HCT116 (cell line): ENCODE measurements around the gene AMN. TPM values are rescaled to one million over a fixed set of nuclear protein-coding genes. Genes with fewer than 3 reads are reported as not detected.

Source experiments
- ATAC-seq: fragments of 200-7000 bp; cut with Tn5 transposase; 2 replicates; pipeline ENCODE4 v1.9.1; 2020; ENCODE audit warnings: mild to moderate bottlenecking, moderate library complexity
- BruUV-seq: library from RNA; stranded (reverse); fragments of 400-500 nt; replicated peaks from 2 replicates; lab custom pipeline; 2021; lab: Mats Ljungman, UMichigan
- CTCF ChIA-PET: fragments of 300-600 bp; sonication (Branson Sonifier 250); formaldehyde crosslinking; loops from one replicate; lab custom pipeline; 2021; ENCODE audit warnings: antibody characterized with exemption; lab: Charles Lee
- POLR2A ChIA-PET: fragments of 300-600, 350-600 bp; sonication (Branson Sonifier 250); formaldehyde crosslinking; loops from one replicate; lab custom pipeline; 2021; ENCODE audit warnings: antibody characterized with exemption; lab: Charles Lee
- RAD21 ChIA-PET, 2 experiments: fragments of 300-600 bp; sonication (Branson Sonifier 250); formaldehyde crosslinking; loops; one replicate each; lab custom pipeline; 2023; ENCODE audit warnings: low total read pairs in 2 of 2; ENCODE audit not compliant: uncharacterized antibody in 2 of 2, unreplicated experiment in 2 of 2, low non-redundant PET in 1 of 2; lab: Charles Lee
- DNase-seq: peaks from one replicate; pipeline ENCODE4 v3.0.0-alpha.2; 2010; ENCODE audit warnings: low read depth, low spot score
- H2AFZ ChIP-seq: fragments of 200-600 bp; shearing (Covaris generic), sonication (generic); 2 replicates; pipeline ENCODE4 v1.6.1; 2017; ENCODE audit warnings: low read depth, mixed run types, mixed read lengths, antibody characterized with exemption, low read length; ENCODE audit not compliant: poor library complexity, severe bottlenecking
- H3K27ac ChIP-seq: 2 replicates; pipeline ENCODE4 v1.5.1; 2012; ENCODE audit warnings: low read depth, low read length
- H3K27me3 ChIP-seq: fragments of 200-600 bp; sonication (generic); 2 replicates; pipeline ENCODE4 v1.6.1; 2016; ENCODE audit warnings: mixed run types, low read length, mixed read lengths; ENCODE audit not compliant: insufficient read depth
- H3K36me3 ChIP-seq, 2 experiments: fragments of 200-500 bp in 1 of 2; fragments of 200-600 bp in 1 of 2; sonication (Bioruptor generic) in 1 of 2; sonication (generic) in 1 of 2; 2 replicates each; pipeline versions ENCODE4 v1.5.1 to v1.6.1; 2014 to 2016; ENCODE audit warnings: low read length in 2 of 2, inconsistent platforms in 1 of 2, mixed read lengths in 1 of 2, mixed run types in 1 of 2; ENCODE audit not compliant: insufficient read depth in 2 of 2, control insufficient read depth in 1 of 2
- H3K4me1 ChIP-seq, 2 experiments: fragments of 200-600 bp in 1 of 2; sonication (generic) in 1 of 2; 2 replicates each; pipeline versions ENCODE4 v1.5.1 to v1.6.1; 2012 to 2017; ENCODE audit warnings: low read length in 2 of 2, inconsistent platforms in 1 of 2, mild to moderate bottlenecking in 1 of 2, mixed read lengths in 1 of 2, mixed run types in 1 of 2, moderate library complexity in 1 of 2; ENCODE audit not compliant: insufficient read depth in 2 of 2, control insufficient read depth in 1 of 2
- H3K4me2 ChIP-seq: fragments of 200-600 bp; sonication (generic); 2 replicates; pipeline ENCODE4 v1.6.1; 2017; ENCODE audit warnings: mixed run types, low read length, mixed read lengths
- H3K4me3 ChIP-seq, 2 experiments: fragments of 200-600 bp in 1 of 2; sonication (generic) in 1 of 2; replicated peaks in 1 of 2; 2 replicates each; pipeline ENCODE4 v1.5.1; 2011 to 2016; ENCODE audit warnings: low read length in 2 of 2, control low read depth in 1 of 2, low read depth in 1 of 2, mild to moderate bottlenecking in 1 of 2, mixed read lengths in 1 of 2, mixed run types in 1 of 2
- H3K79me2 ChIP-seq: fragments of 200-600 bp; sonication (generic); 2 replicates; pipeline ENCODE4 v1.6.1; 2017; ENCODE audit warnings: mild to moderate bottlenecking, mixed run types, low read length, moderate library complexity, mixed read lengths; ENCODE audit not compliant: insufficient read depth
- H3K9ac ChIP-seq: fragments of 200-600 bp; sonication (generic); 2 replicates; pipeline ENCODE4 v1.6.1; 2016; ENCODE audit warnings: low read length, mixed read lengths
- H3K9me2 ChIP-seq: fragments of 200-600 bp; sonication (generic), shearing (Covaris generic); 2 replicates; pipeline ENCODE4 v1.6.1; 2017; ENCODE audit warnings: mixed run types, mild to moderate bottlenecking, moderate library complexity; ENCODE audit not compliant: insufficient read depth
- H3K9me3 ChIP-seq, 2 experiments: fragments of 200-500 bp in 1 of 2; fragments of 200-600 bp in 1 of 2; sonication (Bioruptor generic) in 1 of 2; sonication (generic) in 1 of 2; 2 replicates each; pipeline ENCODE4 v1.6.1; 2014 to 2017; ENCODE audit warnings: low read length in 2 of 2, mixed read lengths in 2 of 2, inconsistent platforms in 1 of 2, low read depth in 1 of 2, mild to moderate bottlenecking in 1 of 2, mixed run types in 1 of 2, moderate library complexity in 1 of 2; ENCODE audit not compliant: control insufficient read depth in 1 of 2, insufficient read depth in 1 of 2
- H4K20me1 ChIP-seq: fragments of 200-600 bp; sonication (generic), shearing (Covaris generic); 2 replicates; pipeline ENCODE4 v1.6.1; 2017; ENCODE audit warnings: mixed run types, mild to moderate bottlenecking, moderate library complexity; ENCODE audit not compliant: insufficient read depth
- CBX3 ChIP-seq: IDR thresholded peaks from 2 replicates; pipeline ENCODE4 v1.6.1; 2012; ENCODE audit warnings: low read depth
- EZH2phosphoT487 ChIP-seq: fragments of 200-600 bp; IDR thresholded peaks from 2 replicates; pipeline ENCODE4 v1.6.1; 2018; ENCODE audit warnings: antibody characterized with exemption, borderline replicate concordance
- FOSL1 ChIP-seq: IDR thresholded peaks from 2 replicates; pipeline ENCODE4 v1.6.1; 2012; ENCODE audit warnings: low read depth
- JUND ChIP-seq: IDR thresholded peaks from 2 replicates; pipeline ENCODE4 v1.6.1; 2012
- SP1 ChIP-seq: IDR thresholded peaks from 2 replicates; pipeline ENCODE4 v1.6.1; 2012; ENCODE audit warnings: low read depth
- intact Hi-C: fragments of 100-400 bp; cut with micrococcal nuclease; formaldehyde crosslinking; loops from 2 replicates; pipeline ENCODE4 v1.10.0; 2022
- total RNA-seq: library from RNA; stranded (reverse); gene quantifications from one replicate; pipeline ENCODE4 v1.2.1, GENCODE V29; 2021; ENCODE audit not compliant: unreplicated experiment
- TF ChIP-seq, protein P1 (sequence below), 3 experiments: fragments of 200-600 bp in 1 of 3; sonication (generic) in 1 of 3; IDR thresholded peaks in 2 of 3; conservative IDR thresholded peaks in 1 of 3; 2 replicates each; pipeline ENCODE4 v1.5.1; 2012 to 2017; ENCODE audit warnings: low read depth in 2 of 3, low read length in 2 of 3, antibody characterized with exemption in 1 of 3, borderline replicate concordance in 1 of 3, control low read depth in 1 of 3, mild to moderate bottlenecking in 1 of 3, mixed read lengths in 1 of 3, mixed run types in 1 of 3, moderate library complexity in 1 of 3; ENCODE audit not compliant: insufficient read depth in 1 of 3
- TF ChIP-seq, protein P2 (sequence below): IDR thresholded peaks from 2 replicates; pipeline ENCODE4 v1.6.1; 2012; ENCODE audit warnings: low read depth
- TF ChIP-seq, protein P3 (sequence below): IDR thresholded peaks from 2 replicates; pipeline ENCODE4 v1.6.1; 2012

AMN gene
- total RNA-seq, 1 experiment from 2014 or later: 5.7 TPM

GRCh38 chr14:102924632-102925588 is 2.4 kb downstream of the AMN start:
- no peaks in the 10 kb centered on the region for H3K27me3 ChIP-seq
- H3K27ac ChIP-seq: no peak overlapping the region
- ChIA-PET CTCF (no interaction called here), POLR2A (no interaction called here), RAD21 (no interaction called here)
- H3K79me2 ChIP-seq: no peaks in the 10 kb centered on the region
- DNase-seq (no peak), ATAC-seq (no peak)
- no peaks in the 10 kb centered on the region for H3K36me3 ChIP-seq
- H4K20me1 ChIP-seq: no peaks in the 10 kb centered on the region
- BruUV-seq: no TSS peak
- no peak for TF ChIP-seq JUND
- TF ChIP-seq CBX3: no peak
- TF ChIP-seq, protein P1, sequence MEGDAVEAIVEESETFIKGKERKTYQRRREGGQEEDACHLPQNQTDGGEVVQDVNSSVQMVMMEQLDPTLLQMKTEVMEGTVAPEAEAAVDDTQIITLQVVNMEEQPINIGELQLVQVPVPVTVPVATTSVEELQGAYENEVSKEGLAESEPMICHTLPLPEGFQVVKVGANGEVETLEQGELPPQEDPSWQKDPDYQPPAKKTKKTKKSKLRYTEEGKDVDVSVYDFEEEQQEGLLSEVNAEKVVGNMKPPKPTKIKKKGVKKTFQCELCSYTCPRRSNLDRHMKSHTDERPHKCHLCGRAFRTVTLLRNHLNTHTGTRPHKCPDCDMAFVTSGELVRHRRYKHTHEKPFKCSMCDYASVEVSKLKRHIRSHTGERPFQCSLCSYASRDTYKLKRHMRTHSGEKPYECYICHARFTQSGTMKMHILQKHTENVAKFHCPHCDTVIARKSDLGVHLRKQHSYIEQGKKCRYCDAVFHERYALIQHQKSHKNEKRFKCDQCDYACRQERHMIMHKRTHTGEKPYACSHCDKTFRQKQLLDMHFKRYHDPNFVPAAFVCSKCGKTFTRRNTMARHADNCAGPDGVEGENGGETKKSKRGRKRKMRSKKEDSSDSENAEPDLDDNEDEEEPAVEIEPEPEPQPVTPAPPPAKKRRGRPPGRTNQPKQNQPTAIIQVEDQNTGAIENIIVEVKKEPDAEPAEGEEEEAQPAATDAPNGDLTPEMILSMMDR (IDR thresholded peaks at IDR 0.05 in 2 of 3, conservative IDR thresholded peaks at IDR 0.05 in 1 of 3; ENCODE audit: borderline replicate concordance in 1 of 3, insufficient read depth in 1 of 3, low read depth in 2 of 3, low read length in 2 of 3): 0 out of 6 replicates have a peak, but pooled peaks of 1 of the 3 experiments have one; percentile 18
- no peak overlapping the region for H3K4me3 ChIP-seq
- peaks cover 15 to 24% of the 10 kb centered on the region in 2 experiments for H3K4me1 ChIP-seq
- no peak overlapping the region for H3K4me2 ChIP-seq
- no peaks in the 10 kb centered on the region for H3K9me3 ChIP-seq
- no peaks in the 10 kb centered on the region for H3K9me2 ChIP-seq
- intact Hi-C loops: loop anchor here (10.0 kb wide), 1 partner anchor 400 kb away; no protein-coding TSS in a partner anchor
- no peak overlapping the region for H3K9ac ChIP-seq
- H2AFZ ChIP-seq: no peak overlapping the region

- Histone ChIP-seq H3K4me2 (no peak overlapping the region), H3K27ac (no peak overlapping the region), H3K4me3 (no peak overlapping the region), H3K4me1 (peaks cover 15 to 26% of the 10 kb centered on the region in 2 experiments), H3K9ac (no peak overlapping the region), H3K36me3 (no peaks in the 10 kb centered on the region), H3K9me2 (no peaks in the 10 kb centered on the region), H3K79me2 (no peaks in the 10 kb centered on the region), H3K9me3 (no peaks in the 10 kb centered on the region), H3K27me3 (no peaks in the 10 kb centered on the region), H4K20me1 (no peaks in the 10 kb centered on the region), H2AFZ (no peak overlapping the region)
- RAD21 ChIA-PET: no interaction called here
- POLR2A ChIA-PET: no interaction called here
- intact Hi-C loops: loop anchor here (10.0 kb wide), 1 partner anchor 401 kb away; no protein-coding TSS in a partner anchor
- DNase-seq (no peak), ATAC-seq (no peak)
- CTCF ChIA-PET: no interaction called here
- BruUV-seq: no TSS peak
- TF ChIP-seq, protein P2, sequence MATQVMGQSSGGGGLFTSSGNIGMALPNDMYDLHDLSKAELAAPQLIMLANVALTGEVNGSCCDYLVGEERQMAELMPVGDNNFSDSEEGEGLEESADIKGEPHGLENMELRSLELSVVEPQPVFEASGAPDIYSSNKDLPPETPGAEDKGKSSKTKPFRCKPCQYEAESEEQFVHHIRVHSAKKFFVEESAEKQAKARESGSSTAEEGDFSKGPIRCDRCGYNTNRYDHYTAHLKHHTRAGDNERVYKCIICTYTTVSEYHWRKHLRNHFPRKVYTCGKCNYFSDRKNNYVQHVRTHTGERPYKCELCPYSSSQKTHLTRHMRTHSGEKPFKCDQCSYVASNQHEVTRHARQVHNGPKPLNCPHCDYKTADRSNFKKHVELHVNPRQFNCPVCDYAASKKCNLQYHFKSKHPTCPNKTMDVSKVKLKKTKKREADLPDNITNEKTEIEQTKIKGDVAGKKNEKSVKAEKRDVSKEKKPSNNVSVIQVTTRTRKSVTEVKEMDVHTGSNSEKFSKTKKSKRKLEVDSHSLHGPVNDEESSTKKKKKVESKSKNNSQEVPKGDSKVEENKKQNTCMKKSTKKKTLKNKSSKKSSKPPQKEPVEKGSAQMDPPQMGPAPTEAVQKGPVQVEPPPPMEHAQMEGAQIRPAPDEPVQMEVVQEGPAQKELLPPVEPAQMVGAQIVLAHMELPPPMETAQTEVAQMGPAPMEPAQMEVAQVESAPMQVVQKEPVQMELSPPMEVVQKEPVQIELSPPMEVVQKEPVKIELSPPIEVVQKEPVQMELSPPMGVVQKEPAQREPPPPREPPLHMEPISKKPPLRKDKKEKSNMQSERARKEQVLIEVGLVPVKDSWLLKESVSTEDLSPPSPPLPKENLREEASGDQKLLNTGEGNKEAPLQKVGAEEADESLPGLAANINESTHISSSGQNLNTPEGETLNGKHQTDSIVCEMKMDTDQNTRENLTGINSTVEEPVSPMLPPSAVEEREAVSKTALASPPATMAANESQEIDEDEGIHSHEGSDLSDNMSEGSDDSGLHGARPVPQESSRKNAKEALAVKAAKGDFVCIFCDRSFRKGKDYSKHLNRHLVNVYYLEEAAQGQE: no peak
- TF ChIP-seq, protein P3, sequence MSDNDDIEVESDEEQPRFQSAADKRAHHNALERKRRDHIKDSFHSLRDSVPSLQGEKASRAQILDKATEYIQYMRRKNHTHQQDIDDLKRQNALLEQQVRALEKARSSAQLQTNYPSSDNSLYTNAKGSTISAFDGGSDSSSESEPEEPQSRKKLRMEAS: no peak
- TF ChIP-seq, protein P1 (IDR thresholded peaks at IDR 0.05 in 2 of 3, conservative IDR thresholded peaks at IDR 0.05 in 1 of 3; ENCODE audit: borderline replicate concordance in 1 of 3, insufficient read depth in 1 of 3, low read depth in 2 of 3, low read length in 2 of 3): no peak
- TF ChIP-seq FOSL1 (no peak), EZH2phosphoT487 (no peak), SP1 (no peak)
These were observed 3.2 kb downstream of the AMN start for GRCh38 chr14:102925646-102926045.
